GM18505 (cell line): ENCODE data around the gene KAZN.

ENCODE experiments used
- ATAC-seq: cut with Tn5 transposase; IDR thresholded peaks from one replicate; pipeline ENCODE4 v1.9.1; 2021; ENCODE audit not compliant: unreplicated experiment
- POLR2A ChIP-seq: IDR thresholded peaks from 4 replicates; pipeline ENCODE4 v1.6.1; 2011; ENCODE audit warnings: borderline replicate concordance; ENCODE audit not compliant: insufficient read depth, insufficient read length; ENCODE audit errors: extremely low read depth

The KAZN gene

DNA sequence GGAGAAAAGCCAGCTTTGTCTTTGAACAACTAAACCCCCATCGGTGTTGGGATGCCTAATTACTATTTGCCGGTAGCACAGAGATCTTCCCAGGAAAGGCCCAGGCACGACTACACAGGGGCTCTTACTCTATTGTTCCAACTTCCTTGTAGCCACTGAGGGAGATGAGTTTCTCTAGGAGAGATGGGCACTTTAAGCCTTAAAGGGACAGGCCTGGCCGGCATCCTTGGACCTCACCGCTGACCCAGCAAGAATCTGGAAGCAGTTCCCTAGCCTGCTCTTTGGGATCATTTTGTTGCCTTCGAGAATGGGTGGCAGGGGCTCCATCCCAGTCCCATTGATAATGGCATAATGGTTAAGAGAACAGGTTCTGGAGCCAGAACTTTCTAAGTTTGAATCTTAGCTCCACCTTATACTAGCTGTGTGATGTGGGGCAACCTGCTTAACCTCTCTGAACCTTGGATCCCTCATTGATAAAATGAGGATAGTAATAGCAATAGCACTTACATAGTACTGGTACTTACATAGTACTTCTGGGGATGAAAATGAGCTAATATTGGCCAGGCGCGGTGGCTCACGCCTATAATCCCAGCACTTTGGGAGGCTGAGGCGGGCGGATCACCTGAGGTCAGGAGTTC lies 316.0 kb downstream of the KAZN start:
- ATAC-seq: no peak
- TF ChIP-seq POLR2A: no peak

DNA sequence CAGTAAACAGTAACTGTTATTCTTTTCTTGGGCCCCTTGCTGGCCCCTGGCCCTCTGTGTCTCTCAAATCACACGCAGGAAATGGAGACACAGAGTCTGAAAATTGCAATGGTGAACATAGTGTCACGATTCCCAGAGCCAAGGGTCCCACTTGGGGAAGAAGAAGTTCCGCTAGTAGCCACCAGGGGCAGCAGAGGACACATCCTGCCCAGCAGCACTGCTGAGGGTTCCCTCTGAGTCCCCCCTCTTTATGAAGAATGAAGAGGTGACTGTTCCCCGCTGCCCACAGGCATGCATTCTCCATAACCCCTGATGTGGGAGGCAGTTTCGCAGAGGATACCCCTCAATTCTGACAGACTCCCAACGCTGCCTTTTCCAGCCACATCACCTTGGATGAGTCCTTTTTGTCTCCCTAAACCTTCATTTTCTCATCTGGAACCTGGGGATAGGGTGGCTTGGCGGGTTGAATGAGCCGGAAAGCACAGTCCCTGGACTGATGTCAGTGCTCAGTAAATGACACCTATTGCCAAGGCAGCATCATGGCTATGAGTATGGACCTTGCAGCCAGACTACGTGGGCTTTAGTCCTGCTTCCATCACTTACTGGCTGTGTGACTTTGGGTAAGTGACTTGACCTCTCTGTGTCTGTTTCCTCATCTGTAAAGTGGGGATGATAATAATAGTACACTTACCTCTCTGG lies 317.0 kb downstream of the KAZN start:
- TF ChIP-seq POLR2A: no peak
- no peak for ATAC-seq

DNA sequence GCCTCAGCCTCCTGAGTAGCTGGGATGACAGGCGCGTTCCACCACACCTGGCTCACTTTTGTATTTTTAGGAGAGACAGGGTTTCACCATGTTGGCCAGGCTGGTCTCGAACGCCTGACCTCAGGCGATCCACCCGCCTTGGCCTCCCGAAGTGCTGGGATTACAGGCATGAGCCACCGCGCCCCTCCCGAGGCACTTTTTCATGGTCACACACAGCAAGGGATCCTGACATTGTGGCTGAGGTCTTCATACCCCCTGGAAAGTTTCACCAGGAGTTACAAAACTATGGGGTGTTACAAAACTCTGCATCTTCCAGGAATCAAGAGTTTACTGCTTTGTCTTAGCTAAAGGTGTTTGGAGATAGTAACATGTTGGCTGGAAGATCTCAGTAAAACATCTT lies 320.8 kb downstream of the KAZN start:
- TF ChIP-seq POLR2A: no peak
- ATAC-seq: no peak

DNA sequence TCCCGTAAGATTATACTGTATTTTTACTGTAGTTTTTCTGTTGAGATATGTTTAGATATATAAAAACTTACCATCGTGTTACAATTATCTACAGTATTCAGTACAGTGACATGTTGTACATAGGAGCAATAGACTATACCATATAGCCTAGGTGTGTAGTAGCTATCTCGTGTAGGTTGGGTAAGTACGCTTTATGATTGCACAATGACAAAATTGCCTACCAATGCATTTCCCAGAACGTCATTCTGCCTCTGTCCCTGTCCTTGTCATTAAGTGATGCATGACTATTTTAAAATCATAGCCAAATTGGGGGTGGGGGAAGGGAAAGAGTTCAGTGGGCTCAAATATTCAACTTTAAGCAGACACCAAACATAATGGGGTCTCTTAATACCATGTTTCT lies 321.3 kb downstream of the KAZN start:
- TF ChIP-seq POLR2A: no peak
- no peak for ATAC-seq

DNA sequence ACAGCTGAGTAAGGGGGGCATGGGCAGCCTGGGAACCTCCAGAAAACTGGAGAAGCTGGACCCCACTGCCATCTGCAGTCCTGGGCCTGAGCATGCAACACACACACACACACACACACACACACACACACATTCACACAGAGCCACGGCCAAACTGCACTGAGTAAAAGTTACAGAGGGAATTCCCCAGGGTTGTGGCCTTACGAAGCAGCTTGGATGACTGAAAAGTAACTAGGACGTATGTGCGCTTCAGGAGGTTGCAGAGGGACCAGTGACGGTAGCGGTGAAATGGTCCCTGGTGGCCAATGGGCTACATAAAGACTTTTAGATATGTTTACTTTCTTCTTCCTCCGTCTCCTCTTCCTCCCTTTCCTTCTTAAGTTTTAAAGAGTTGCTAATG lies 322.6 kb downstream of the KAZN start:
- no peak for TF ChIP-seq POLR2A
- ATAC-seq: no peak

DNA sequence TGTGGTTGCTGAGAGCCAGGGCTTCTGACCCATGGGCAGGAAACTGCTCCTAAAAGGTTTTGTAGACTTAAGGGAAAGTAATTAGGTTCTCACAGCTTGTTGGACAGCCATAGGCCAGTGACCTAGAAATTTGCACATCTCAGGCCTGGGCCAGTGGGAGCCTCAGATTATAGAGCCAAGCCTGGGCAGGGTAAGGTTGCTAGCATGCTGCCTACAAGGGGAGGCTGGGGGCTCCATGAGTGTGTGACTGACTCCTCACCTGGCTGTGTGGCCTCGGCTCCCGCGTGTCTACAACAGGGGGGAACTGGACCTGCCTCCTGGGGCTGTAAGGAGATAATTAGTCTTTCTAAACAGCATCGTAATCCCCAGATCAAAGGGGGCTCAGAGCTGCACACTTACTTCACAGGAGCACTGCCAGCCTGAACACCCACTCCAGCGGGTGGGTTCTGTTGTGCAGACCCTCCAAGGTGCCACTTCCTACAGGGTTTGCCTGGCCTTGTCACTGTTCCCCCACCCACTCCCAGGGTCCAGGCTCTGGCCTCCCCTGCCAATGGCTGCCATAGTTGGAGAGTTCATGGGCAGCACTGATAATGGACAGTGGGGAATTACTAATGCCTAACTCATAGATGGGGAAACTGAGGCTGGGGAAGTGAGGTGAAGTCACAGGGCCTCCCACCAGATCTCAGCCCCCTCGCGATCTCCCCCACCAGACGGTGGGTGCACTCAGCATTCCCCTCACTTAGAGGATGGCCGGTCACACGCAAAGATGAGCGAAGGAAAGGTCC lies 324.6 kb downstream of the KAZN start:
- TF ChIP-seq POLR2A: no peak
- ATAC-seq: no peak

DNA sequence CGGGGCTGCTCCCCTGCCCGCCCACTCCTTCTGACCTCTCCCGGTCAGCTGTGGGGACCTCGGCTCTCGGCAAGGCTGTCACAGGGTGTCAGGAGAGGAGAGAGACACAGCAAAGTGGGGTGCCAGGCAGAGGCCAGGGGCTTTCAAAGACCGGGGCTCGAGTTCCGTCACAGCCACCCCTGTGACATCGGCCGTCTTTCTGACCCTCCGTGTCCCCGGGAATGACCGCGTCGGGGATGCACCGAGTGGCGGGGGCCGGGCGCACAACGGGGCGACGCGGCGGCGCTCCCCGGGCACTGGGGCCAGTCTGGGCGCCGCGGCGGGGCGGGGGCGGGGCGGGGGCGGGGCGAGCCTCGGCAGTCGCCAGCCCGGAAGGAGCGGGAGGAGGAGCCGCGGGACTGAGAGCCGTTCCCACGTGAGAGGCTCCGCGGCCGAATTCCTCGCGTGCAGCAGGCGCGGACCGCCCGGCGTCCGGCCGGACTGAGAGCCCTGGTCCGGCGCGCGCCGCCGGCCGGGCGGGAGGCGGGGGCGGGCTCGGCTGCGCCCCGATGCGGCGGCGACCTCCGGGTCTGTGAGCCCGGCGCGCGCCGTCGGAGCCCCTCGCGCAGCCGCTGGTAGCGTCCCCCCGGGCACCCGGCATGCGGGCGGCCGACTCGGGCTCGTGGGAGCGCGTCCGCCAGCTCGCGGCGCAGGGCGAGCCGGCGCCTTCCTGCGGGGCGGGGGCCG lies 325.4 kb downstream of the KAZN start:
- no peak for ATAC-seq
- TF ChIP-seq POLR2A: no peak

DNA sequence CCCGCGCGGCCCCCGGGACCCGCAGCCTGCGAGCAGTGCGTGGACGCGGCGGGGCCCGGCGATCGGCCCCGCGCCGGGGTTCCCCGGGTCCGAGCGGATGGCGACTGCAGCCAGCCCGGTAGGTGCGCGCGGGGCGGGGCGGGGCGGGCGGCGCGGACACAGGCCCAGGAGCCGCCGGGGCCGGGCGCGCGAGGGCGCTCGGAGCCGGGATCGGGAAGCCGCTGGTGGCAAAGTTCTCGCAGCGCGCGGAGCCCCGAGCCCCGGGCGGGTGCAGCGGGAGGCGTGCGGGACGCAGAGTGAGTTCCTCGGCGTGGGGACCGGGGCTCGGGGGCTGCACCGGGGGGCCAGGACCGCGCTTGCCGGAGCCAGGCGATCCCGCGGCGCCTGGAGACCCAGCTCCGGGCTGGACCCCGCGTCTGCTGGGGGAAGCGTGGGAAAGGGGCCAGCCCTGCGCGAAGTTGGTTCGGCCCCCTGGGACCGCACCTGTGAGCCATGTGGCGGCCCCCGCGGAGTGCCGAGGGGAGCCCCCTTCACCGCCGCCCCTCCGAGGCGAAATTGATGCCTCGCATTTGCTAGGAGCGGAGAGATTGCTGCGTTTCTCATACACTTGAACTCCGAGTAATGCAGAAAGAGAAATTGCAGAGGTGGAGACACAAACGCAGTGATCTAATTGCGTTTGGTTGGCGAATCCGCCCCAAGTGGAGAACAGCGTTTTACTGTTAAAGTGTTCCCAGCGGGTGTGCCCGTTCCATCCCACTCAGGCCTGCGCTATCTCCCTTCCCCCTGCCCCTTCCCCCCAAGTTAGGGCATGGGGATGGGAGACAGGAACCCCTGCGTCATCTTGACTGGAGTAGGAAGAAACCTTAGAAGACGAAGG lies 326.2 kb downstream of the KAZN start:
- TF ChIP-seq POLR2A: no peak
- no peak for ATAC-seq

DNA sequence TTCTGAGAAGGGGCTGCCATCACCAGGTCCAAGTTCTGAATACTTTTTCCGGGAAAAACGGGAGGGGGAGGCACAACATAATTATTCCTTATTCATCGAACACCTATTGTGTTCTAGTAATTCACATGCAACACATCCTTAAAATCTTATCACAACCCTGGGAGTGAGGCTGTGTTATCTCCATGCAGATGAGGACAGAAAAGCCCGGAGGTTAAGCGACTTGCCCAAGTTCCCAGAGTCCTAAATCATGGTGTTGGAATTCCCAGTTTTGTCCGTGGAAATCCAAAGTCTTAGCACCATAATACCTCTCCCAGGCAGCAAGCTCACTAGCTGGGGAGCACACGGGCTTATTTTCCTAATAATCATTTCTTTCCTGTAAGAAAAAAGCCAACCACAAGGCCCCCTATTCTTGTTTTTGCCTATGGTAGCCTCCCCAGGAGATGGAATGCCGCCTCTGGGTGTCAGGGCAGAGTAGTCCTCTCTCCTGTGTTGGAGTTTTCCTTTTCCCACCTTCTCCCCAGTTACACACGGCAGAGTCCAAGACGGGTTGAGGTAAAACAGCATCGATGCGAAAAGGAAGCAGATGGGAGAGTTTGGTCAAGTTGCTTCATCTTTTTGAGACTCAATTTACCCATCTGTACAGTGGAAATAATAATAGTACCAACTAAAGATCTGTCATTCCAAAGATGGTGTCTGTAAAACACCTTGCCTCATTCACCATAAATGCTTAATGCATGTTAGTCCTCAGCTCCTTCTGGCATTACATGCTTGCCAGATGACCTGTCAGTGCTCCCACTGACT lies 327.1 kb downstream of the KAZN start:
- no peak for ATAC-seq
- TF ChIP-seq POLR2A: no peak

DNA sequence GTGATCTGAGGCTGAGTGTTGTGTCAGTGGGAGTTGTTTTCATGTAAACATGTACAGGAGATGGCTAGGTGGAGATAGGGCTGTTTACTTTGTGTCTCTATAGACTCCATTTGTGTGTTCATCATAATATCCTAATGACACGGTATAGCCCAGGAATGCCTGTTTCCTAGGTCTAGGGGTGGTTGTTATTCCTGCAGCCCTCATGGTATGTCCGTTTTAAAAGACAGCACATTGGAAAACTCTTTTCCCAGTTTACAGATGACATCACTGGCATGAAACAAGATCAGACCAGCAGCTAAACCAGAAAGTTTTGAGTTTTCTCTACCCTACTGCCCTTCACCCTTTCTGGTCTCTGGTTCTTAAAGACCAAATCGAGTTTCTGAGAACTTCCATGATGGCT lies 327.7 kb downstream of the KAZN start:
- ATAC-seq: no peak

DNA sequence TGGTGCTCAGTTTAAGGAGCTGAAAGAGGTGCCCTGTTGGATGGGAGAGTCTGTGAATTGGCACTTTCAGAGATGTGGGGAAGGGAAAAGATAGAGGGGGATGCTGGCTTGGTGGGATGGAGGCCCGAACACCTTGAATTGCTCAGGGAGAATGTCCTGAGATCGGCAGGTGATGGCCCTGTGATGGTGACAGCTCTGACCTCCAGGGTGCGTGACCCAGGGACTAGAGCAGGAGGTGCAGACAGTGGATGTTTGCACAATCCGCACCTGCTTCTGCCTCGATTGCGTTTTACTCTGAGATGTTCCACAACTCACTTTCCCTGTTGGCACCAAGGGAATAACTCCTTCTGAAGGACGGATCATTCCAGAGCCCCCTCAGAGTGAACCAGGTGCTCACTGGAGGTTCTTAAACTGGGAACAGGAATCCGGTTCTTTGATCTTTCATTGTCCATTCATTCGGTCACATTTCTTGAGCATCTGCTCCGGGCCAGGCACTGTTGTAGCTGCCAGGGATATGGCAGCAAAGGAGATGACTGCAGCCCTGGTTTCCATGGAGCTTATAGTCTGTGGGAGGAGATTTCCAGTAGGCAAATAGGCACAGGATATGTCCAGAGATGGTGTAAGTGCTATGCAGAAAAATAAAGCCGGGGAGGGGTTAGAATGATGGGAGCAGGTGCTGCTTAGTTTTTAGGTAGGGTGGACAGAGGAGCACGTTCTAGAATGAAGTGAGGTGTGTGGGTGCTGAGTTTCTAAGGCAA lies 328.5 kb downstream of the KAZN start:
- ATAC-seq: no peak
- no peak for TF ChIP-seq POLR2A

More for the DNA sequence above, 327.7 kb downstream of the KAZN start:
- no peak for TF ChIP-seq POLR2A
